ENCODE data around the gene TTC29.

TTC29 gene

GRCh38 chr4:146945556-146946374 lies at the start of gene TTC29:
TSS of gene TTC29 (minus strand) at chr4:146945864. CDS start at chr4:146939895, 5,969 bp downstream.
- no peaks in the 10 kb centered on the region for H3K9me3 ChIP-seq (ENCODE audit: severe bottlenecking)
- no peak for TF ChIP-seq CTCF (IDR thresholded peaks at IDR 0.05; ENCODE audit: poor library complexity, severe bottlenecking)
- H3K4me3 ChIP-seq (ENCODE audit: severe bottlenecking): peak within 1 kb of the TSS; percentile 31
- ATAC-seq (ENCODE audit: low read depth): peak; percentile 100
- no peaks in the 10 kb centered on the region for H3K36me3 ChIP-seq (ENCODE audit: low read depth)
- H3K27ac ChIP-seq (ENCODE audit: poor library complexity, severe bottlenecking): no peak within 1 kb of the TSS
- peaks cover 2% of the 10 kb centered on the region for H3K27me3 ChIP-seq (ENCODE audit: insufficient read depth, poor library complexity, severe bottlenecking)
- H3K4me1 ChIP-seq (ENCODE audit: insufficient read depth, poor library complexity, severe bottlenecking): no peaks in the 10 kb centered on the region
- DNase-seq (ENCODE audit: low spot score): peak; percentile 92

GRCh38 chr4:146981651-146982050 lies 36.0 kb upstream of the TTC29 start:
- Histone ChIP-seq H3K36me3 (ENCODE audit: low read depth) (no peaks in the 10 kb centered on the region), H3K4me3 (ENCODE audit: severe bottlenecking) (no peak overlapping the region), H3K9me3 (ENCODE audit: severe bottlenecking) (no peaks in the 10 kb centered on the region), H3K27me3 (ENCODE audit: insufficient read depth, poor library complexity, severe bottlenecking) (no peaks in the 10 kb centered on the region), H3K4me1 (ENCODE audit: insufficient read depth, poor library complexity, severe bottlenecking) (no peaks in the 10 kb centered on the region), H3K27ac (ENCODE audit: poor library complexity, severe bottlenecking) (no peak overlapping the region)
- no peak for TF ChIP-seq CTCF (IDR thresholded peaks at IDR 0.05; ENCODE audit: poor library complexity, severe bottlenecking)
- ATAC-seq (ENCODE audit: low read depth) (peak; percentile 29; the same call in 1 of the 3 replicates), DNase-seq (ENCODE audit: low spot score) (no peak)

- DNase-seq (ENCODE audit: low spot score): no peak
- no peaks in the 10 kb centered on the region for H3K27me3 ChIP-seq (ENCODE audit: insufficient read depth, poor library complexity, severe bottlenecking)
- no peaks in the 10 kb centered on the region for H3K9me3 ChIP-seq (ENCODE audit: severe bottlenecking)
- ATAC-seq (ENCODE audit: low read depth): no peak
- no peak overlapping the region for H3K4me3 ChIP-seq (ENCODE audit: severe bottlenecking)
- H3K4me1 ChIP-seq (ENCODE audit: insufficient read depth, poor library complexity, severe bottlenecking): no peaks in the 10 kb centered on the region
- TF ChIP-seq CTCF (IDR thresholded peaks at IDR 0.05; ENCODE audit: poor library complexity, severe bottlenecking): no peak
- no peak overlapping the region for H3K27ac ChIP-seq (ENCODE audit: poor library complexity, severe bottlenecking)
- H3K36me3 ChIP-seq (ENCODE audit: low read depth): no peaks in the 10 kb centered on the region
Measured at GRCh38 chr4:146978641-146979040, 33.0 kb upstream of the TTC29 start.

GRCh38 chr4:146976145-146976544 lies 30.5 kb upstream of the TTC29 start:
- TF ChIP-seq CTCF (IDR thresholded peaks at IDR 0.05; ENCODE audit: poor library complexity, severe bottlenecking): no peak
- Histone ChIP-seq H3K36me3 (ENCODE audit: low read depth) (no peaks in the 10 kb centered on the region), H3K4me1 (ENCODE audit: insufficient read depth, poor library complexity, severe bottlenecking) (no peaks in the 10 kb centered on the region), H3K9me3 (ENCODE audit: severe bottlenecking) (no peaks in the 10 kb centered on the region), H3K27me3 (ENCODE audit: insufficient read depth, poor library complexity, severe bottlenecking) (no peaks in the 10 kb centered on the region), H3K4me3 (ENCODE audit: severe bottlenecking) (no peak overlapping the region), H3K27ac (ENCODE audit: poor library complexity, severe bottlenecking) (no peak overlapping the region)
- no peak for DNase-seq (ENCODE audit: low spot score)
- no peak for ATAC-seq (ENCODE audit: low read depth)

GRCh38 chr4:146975527-146975926 lies 29.9 kb upstream of the TTC29 start:
- no peak for TF ChIP-seq CTCF (IDR thresholded peaks at IDR 0.05; ENCODE audit: poor library complexity, severe bottlenecking)

More at GRCh38 chr4:146975527-146975926, 29.9 kb upstream of the TTC29 start:
- Histone ChIP-seq H3K4me3 (ENCODE audit: severe bottlenecking) (no peak overlapping the region), H3K4me1 (ENCODE audit: insufficient read depth, poor library complexity, severe bottlenecking) (no peaks in the 10 kb centered on the region), H3K9me3 (ENCODE audit: severe bottlenecking) (no peaks in the 10 kb centered on the region), H3K36me3 (ENCODE audit: low read depth) (no peaks in the 10 kb centered on the region), H3K27ac (ENCODE audit: poor library complexity, severe bottlenecking) (no peak overlapping the region), H3K27me3 (ENCODE audit: insufficient read depth, poor library complexity, severe bottlenecking) (no peaks in the 10 kb centered on the region)
- DNase-seq (ENCODE audit: low spot score) (no peak), ATAC-seq (ENCODE audit: low read depth) (no peak)

All from RWPE2 (cell line).